Suprapubic skin (tissue), 4 donors: ENCODE results near the gene TAF3.

ENCODE experiments used
- CTCF ChIP-seq, 2 donors: fragments of 200-600 bp in 1 of 2; fragments of 450-650 bp in 1 of 2; sonication (generic) in 1 of 2; IDR thresholded peaks; one replicate each; pipeline ENCODE4 v1.5.1; 2016 to 2019; ENCODE audit warnings: antibody characterized with exemption in 2 of 2, mild to moderate bottlenecking in 1 of 2, moderate library complexity in 1 of 2
- EP300 ChIP-seq: sonication (generic); formaldehyde crosslinking; IDR thresholded peaks from one replicate; pipeline ENCODE4 v1.6.1; 2017; ENCODE audit warnings: antibody characterized with exemption
- POLR2A ChIP-seq, 2 donors: fragments of 450-650 bp; IDR thresholded peaks; one replicate each; pipeline ENCODE4 v1.6.1; 2017; ENCODE audit warnings: antibody characterized with exemption in 2 of 2, mild to moderate bottlenecking in 2 of 2, moderate library complexity in 2 of 2
- POLR2AphosphoS5 ChIP-seq, 3 donors: sonication (generic); formaldehyde crosslinking; IDR thresholded peaks; one replicate each; pipeline ENCODE4 v1.6.1; 2017; ENCODE audit warnings: antibody characterized with exemption in 3 of 3

GRCh38 chr10:7941576-7941975 is 123.3 kb downstream of the TAF3 start:
- TF ChIP-seq POLR2AphosphoS5 (IDR thresholded peaks at IDR 0.05) (no peak), CTCF (IDR thresholded peaks at IDR 0.05) (no peak), EP300 (no peak), POLR2A (IDR thresholded peaks at IDR 0.05) (no peak)
